ENCODE data around the gene CATSPER1. TPM values are rescaled to one million over a fixed set of nuclear protein-coding genes. Genes with fewer than 3 reads are reported as not detected.

Gene CATSPER1
- total RNA-seq, 1 experiment from 2014 or later = 0.61 TPM

DNA sequence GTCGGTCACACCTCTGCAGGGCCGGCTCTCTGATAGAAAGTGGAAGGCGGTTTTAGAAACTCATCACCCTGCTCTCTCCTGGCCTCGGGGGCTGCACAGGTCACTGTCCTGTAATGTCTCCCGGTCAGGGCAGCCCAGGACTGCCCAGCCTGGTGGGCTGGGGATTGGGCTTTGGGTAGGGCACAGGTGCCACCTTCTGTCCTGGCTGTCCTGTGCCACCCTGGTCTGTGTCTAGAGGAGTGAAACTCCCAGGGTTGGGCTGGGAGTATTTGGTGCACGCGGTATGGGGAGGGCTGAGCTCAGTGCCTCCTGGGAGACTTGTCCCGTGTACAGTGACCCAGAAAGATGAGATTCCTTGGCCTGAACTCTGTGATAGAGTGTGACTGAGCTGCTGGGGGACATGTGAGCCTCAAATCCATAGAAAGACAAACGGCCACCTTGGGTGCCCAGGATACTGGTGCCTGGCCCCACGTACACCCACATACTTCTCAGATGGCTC lies 47.0 kb downstream of the CATSPER1 start:
- H3K4me3 Mint-ChIP-seq (ENCODE audit: unreplicated experiment) = no peak overlapping the region
- no peaks in the 10 kb centered on the region for H3K9me3 Mint-ChIP-seq (ENCODE audit: unreplicated experiment)
- no peaks in the 10 kb centered on the region for H3K4me1 Mint-ChIP-seq (ENCODE audit: insufficient read depth, unreplicated experiment)
- no TSS peak for BruUV-seq (replicated peaks)
- ChIA-PET POLR2A (no interaction called here), CTCF (interaction anchor here (0.6 to 1.7 kb wide), 2 partner anchors 9 to 273 kb away, joined by 3 to 5 read pairs; no protein-coding TSS in a partner anchor)
- no peaks in the 10 kb centered on the region for H3K27me3 Mint-ChIP-seq (ENCODE audit: insufficient read depth, unreplicated experiment)
- no peak for DNase-seq (ENCODE audit: unreplicated experiment)
- TF ChIP-seq, protein P1, sequence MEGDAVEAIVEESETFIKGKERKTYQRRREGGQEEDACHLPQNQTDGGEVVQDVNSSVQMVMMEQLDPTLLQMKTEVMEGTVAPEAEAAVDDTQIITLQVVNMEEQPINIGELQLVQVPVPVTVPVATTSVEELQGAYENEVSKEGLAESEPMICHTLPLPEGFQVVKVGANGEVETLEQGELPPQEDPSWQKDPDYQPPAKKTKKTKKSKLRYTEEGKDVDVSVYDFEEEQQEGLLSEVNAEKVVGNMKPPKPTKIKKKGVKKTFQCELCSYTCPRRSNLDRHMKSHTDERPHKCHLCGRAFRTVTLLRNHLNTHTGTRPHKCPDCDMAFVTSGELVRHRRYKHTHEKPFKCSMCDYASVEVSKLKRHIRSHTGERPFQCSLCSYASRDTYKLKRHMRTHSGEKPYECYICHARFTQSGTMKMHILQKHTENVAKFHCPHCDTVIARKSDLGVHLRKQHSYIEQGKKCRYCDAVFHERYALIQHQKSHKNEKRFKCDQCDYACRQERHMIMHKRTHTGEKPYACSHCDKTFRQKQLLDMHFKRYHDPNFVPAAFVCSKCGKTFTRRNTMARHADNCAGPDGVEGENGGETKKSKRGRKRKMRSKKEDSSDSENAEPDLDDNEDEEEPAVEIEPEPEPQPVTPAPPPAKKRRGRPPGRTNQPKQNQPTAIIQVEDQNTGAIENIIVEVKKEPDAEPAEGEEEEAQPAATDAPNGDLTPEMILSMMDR (IDR thresholded peaks at IDR 0.05; ENCODE audit: unreplicated experiment) = no peak
- H3K36me3 Mint-ChIP-seq (ENCODE audit: insufficient read depth, unreplicated experiment) = peaks cover 33% of the 10 kb centered on the region
- no peak overlapping the region for H3K27ac Mint-ChIP-seq (ENCODE audit: low read depth, unreplicated experiment)
- intact Hi-C loops (cut with micrococcal nuclease) = no loop called here

DNA sequence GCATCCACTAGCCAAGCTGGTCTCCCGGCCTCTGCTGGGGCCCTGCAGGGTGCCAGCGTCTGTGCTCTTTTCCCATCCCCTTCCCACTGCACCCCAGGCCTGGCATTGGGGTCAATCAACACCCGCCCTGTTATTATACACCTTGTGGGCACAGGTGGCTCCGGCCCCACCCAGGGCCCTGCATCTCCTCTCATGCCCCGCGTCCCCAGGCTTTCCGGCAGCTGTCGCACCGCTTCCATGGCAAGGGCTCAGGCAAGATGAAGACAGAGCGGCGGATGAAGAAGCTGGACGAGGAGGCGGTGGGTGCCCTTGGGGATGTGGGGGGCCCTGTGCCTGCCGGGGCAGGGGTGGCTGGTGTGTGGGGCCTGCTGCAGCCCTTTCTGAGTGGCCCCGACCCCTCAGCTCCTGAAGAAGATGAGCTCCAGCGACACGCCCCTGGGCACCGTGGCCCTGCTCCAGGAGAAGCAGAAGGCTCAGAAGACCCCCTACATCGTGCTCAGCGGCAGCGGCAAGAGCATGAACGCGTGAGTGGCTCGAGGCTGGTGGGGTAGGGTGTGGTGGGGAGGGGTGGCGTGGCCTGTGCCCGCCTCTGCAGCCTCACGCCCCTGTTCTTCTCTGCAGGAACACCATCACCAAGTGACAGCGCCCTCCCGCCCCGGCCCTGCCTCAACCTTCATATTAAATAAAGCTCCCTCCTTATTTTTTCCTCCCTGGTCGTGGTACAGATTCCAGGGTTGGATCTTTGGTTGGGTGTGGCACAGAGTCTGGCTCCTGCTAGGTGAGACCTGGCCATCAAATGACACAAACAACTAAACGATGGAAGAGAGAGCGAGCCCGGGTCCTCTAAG lies 47.7 kb downstream of the CATSPER1 start:
- no peak for DNase-seq (ENCODE audit: unreplicated experiment)
- ChIA-PET CTCF (interaction anchor here (0.6 to 1.7 kb wide), 2 partner anchors 10 to 273 kb away, joined by 3 to 5 read pairs; no protein-coding TSS in a partner anchor), POLR2A (no interaction called here)
- Mint-ChIP-seq H3K36me3 (ENCODE audit: insufficient read depth, unreplicated experiment) (peaks cover 34% of the 10 kb centered on the region), H3K4me1 (ENCODE audit: insufficient read depth, unreplicated experiment) (peaks cover under 1% of the 10 kb centered on the region), H3K27me3 (ENCODE audit: insufficient read depth, unreplicated experiment) (no peaks in the 10 kb centered on the region), H3K4me3 (ENCODE audit: unreplicated experiment) (no peak overlapping the region), H3K9me3 (ENCODE audit: unreplicated experiment) (no peaks in the 10 kb centered on the region), H3K27ac (ENCODE audit: low read depth, unreplicated experiment) (no peak overlapping the region)
- intact Hi-C loops (cut with micrococcal nuclease) = no loop called here
- TF ChIP-seq, protein P1 (IDR thresholded peaks at IDR 0.05; ENCODE audit: unreplicated experiment) = no peak
- BruUV-seq (replicated peaks) = no TSS peak

DNA sequence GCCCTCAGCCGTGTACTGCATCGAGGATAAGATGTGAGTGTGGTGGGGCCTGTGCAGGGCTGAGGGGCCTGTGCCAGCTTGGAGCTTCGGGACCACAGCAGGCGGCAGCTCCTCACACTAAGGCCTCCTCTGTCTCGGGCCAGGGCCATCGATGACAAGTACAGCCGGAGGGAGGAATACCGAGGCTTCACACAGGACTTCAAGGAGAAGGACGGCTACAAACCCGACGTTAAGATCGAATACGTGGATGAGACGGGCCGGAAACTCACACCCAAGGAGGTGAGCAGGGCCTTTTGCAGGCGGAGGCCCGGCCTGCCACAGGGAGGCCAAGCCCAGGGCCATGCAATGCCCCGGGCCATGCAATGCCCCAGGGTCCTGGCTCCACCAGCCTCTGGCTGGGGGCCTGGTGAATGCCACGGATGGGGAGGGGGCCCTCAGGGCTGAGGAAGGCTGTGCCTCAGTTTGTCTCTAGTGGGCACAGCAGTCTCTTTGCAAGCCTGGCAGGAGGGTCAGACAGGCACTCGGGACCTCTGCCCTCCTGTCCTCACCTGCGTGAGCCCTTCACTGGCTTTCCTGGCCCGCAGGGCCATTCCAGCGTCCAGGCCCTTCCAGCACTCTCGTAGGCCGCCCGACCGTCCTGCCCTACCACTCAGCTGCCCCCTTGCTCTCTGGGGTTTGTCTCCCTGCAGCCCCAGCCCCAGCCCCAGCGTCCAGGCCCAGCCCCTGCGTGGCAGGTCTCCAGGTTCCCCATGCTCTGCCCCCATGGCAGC lies 48.5 kb downstream of the CATSPER1 start:
- H3K4me3 Mint-ChIP-seq (ENCODE audit: unreplicated experiment) = no peak overlapping the region
- intact Hi-C loops (cut with micrococcal nuclease) = no loop called here
- no peaks in the 10 kb centered on the region for H3K27me3 Mint-ChIP-seq (ENCODE audit: insufficient read depth, unreplicated experiment)
- no peak for DNase-seq (ENCODE audit: unreplicated experiment)
- POLR2A ChIA-PET = no interaction called here
- BruUV-seq (replicated peaks) = no TSS peak
- H3K4me1 Mint-ChIP-seq (ENCODE audit: insufficient read depth, unreplicated experiment) = peaks cover 8% of the 10 kb centered on the region
- H3K27ac Mint-ChIP-seq (ENCODE audit: low read depth, unreplicated experiment) = no peak overlapping the region
- peaks cover 42% of the 10 kb centered on the region for H3K36me3 Mint-ChIP-seq (ENCODE audit: insufficient read depth, unreplicated experiment)
- H3K9me3 Mint-ChIP-seq (ENCODE audit: unreplicated experiment) = no peaks in the 10 kb centered on the region
- TF ChIP-seq, protein P1 (IDR thresholded peaks at IDR 0.05; ENCODE audit: unreplicated experiment) = no peak
- CTCF ChIA-PET = interaction anchor here (1.7 kb wide), 1 partner anchor 10 kb away, joined by 5 read pairs; no protein-coding TSS in a partner anchor
